ENCODE data around the gene LIPC.

LIPC gene

GRCh38 chr15:58495891-58496408 lies 64.2 kb downstream of the LIPC start:
- no peak for DNase-seq (ENCODE audit: low read depth)

- DNase-seq (ENCODE audit: low read depth), result no peak
Observed at GRCh38 chr15:58497046-58497785, 65.4 kb downstream of the LIPC start.

- DNase-seq (ENCODE audit: low read depth), result peak; percentile 84
Observed at GRCh38 chr15:58498821-58499580, 67.2 kb downstream of the LIPC start.

GRCh38 chr15:58501006-58501405 lies 69.2 kb downstream of the LIPC start:
- DNase-seq (ENCODE audit: low read depth), result no peak

- DNase-seq (ENCODE audit: low read depth), result no peak
Observed at GRCh38 chr15:58501636-58502188, 69.9 kb downstream of the LIPC start.

- DNase-seq (ENCODE audit: low read depth), result no peak
Observed at GRCh38 chr15:58503139-58504027, 71.6 kb downstream of the LIPC start.

- no peak for DNase-seq (ENCODE audit: low read depth)
Observed at GRCh38 chr15:58504674-58505234, 73.0 kb downstream of the LIPC start.

- no peak for DNase-seq (ENCODE audit: low read depth)
Observed at GRCh38 chr15:58505581-58505980, 73.8 kb downstream of the LIPC start.

GRCh38 chr15:58506064-58506490 lies 74.3 kb downstream of the LIPC start:
- no peak for DNase-seq (ENCODE audit: low read depth)

- DNase-seq (ENCODE audit: low read depth), result no peak
Observed at GRCh38 chr15:58506783-58507668, 75.2 kb downstream of the LIPC start.

- DNase-seq (ENCODE audit: low read depth), result no peak
Observed at GRCh38 chr15:58509556-58509955, 77.8 kb downstream of the LIPC start.

- peak; percentile 69 for DNase-seq (ENCODE audit: low read depth)
Observed at GRCh38 chr15:58510715-58511598, 79.2 kb downstream of the LIPC start.

GRCh38 chr15:58511599-58511987 lies 79.8 kb downstream of the LIPC start:
- no peak for DNase-seq (ENCODE audit: low read depth)

- no peak for DNase-seq (ENCODE audit: low read depth)
Observed at GRCh38 chr15:58512522-58512921, 80.7 kb downstream of the LIPC start.

GRCh38 chr15:58513008-58513407 lies 81.2 kb downstream of the LIPC start:
- DNase-seq (ENCODE audit: low read depth), result no peak

GRCh38 chr15:58513726-58514336 lies 82.0 kb downstream of the LIPC start:
- no peak for DNase-seq (ENCODE audit: low read depth)

GRCh38 chr15:58515807-58516206 lies 84.0 kb downstream of the LIPC start:
- no peak for DNase-seq (ENCODE audit: low read depth)

- no peak for DNase-seq (ENCODE audit: low read depth)
Observed at GRCh38 chr15:58517252-58517681, 85.5 kb downstream of the LIPC start.

Measured in iris pigment epithelial cell (primary cell).